ENCODE results near the gene SLC5A2.
"Not testable (repeated sequence)": the region's sequence is repeated elsewhere in the genome, so short reads cannot be mapped to it uniquely, and the experiment has no call there.

The SLC5A2 gene

GRCh38 chr16:31529108-31529936 lies 46.4 kb downstream of the SLC5A2 start:
- peak; percentile 38 for DNase-seq (ENCODE audit: low read depth)

- DNase-seq (ENCODE audit: low read depth): no peak
These were observed 47.0 kb downstream of the SLC5A2 start for GRCh38 chr16:31529937-31530312.

GRCh38 chr16:31530405-31530804 lies 47.5 kb downstream of the SLC5A2 start:
- no peak for DNase-seq (ENCODE audit: low read depth)

GRCh38 chr16:31531096-31531495 lies 48.2 kb downstream of the SLC5A2 start:
- DNase-seq (ENCODE audit: low read depth): no peak

DNA sequence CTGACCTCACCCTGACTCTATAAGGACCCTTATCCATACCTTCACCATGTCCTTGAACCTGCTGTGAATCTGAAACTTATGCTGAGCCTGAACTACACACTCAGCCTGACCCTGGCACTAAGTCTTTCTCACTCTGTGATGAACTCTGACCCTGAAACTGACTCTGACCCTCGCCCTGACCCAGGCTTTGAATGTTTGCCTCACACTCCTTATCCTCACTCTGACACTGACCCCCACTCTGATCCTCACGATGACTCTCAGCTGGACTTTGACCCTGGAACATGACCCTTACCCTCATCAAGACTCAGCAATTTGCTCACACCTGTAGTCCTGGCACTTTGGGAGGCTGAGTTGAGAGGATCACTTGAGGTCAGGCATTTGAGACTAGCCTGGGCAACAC lies 49.2 kb downstream of the SLC5A2 start:
- no peak for DNase-seq (ENCODE audit: low read depth)

- DNase-seq (ENCODE audit: low read depth): no peak
These were observed 50.0 kb downstream of the SLC5A2 start for GRCh38 chr16:31532896-31533295.

- DNase-seq (ENCODE audit: low read depth): no peak
These were observed 52.8 kb downstream of the SLC5A2 start for GRCh38 chr16:31535737-31536136.

DNA sequence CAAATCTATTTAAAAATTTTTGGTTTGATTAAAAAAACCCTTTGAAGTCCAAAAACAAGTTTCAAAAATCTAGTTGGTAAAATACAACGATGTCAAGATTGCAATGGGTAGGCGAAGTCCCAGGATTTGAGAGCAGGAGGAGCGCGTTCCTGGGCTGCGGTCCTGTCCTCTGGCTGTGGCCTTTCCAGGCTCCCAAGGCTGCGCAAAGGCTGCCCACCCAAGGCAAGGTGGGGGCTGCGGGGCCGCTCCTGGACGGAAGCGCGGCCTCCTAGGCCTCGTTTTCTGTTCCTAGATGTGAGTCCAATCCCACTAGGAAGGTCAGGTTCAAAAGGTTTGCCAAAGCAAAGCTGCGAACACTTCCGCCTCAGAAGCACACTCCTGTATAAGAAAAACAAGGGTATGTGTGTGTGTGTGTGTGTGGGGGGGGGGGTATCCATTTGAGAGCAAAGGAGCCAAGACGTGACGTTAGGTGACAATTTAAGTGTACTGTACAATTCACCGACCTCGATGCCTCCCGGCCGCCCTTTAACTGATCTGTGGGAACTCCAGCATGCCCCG lies 54.0 kb downstream of the SLC5A2 start:
- DNase-seq (ENCODE audit: low read depth): no peak

- DNase-seq (ENCODE audit: low read depth): no peak
These were observed 54.7 kb downstream of the SLC5A2 start for GRCh38 chr16:31537362-31538242.

DNA sequence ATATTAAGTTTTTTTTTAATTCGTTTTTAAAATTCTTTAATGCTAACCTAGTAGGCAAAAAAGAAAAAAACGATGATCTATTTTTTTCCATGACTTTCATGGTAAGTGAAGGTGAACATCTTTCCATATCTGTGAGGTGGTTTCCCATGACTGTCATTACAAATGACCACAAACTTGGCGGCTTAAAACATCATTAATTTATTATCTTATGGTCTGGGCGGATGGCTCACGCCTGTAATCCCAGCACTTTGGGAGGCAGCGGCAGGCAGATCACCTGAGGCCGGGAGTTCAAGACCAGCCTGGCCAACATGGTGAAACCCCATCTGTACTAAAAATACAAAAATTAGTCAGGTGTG lies 55.3 kb downstream of the SLC5A2 start:
- not testable (repeated sequence) for DNase-seq (ENCODE audit: low read depth)

GRCh38 chr16:31539762-31540161 lies 56.8 kb downstream of the SLC5A2 start:
- not testable (repeated sequence) for DNase-seq (ENCODE audit: low read depth)

All from iris pigment epithelial cell (primary cell).